Endodermal cell (in vitro differentiated cells): ENCODE results near the gene FRS2. TPM values are rescaled to one million over a fixed set of nuclear protein-coding genes. Genes with fewer than 3 reads are reported as not detected.
A peak's percentile ranks its signal among the peaks of the same experiment; 100 is the strongest.

Experiments
- DNase-seq: peaks from one replicate; pipeline ENCODE4 v3.0.0-alpha.2; 2017
- H3K27ac ChIP-seq: 2 replicates; pipeline ENCODE4 v1.5.1; 2013; ENCODE audit warnings: mild to moderate bottlenecking, low read depth, low read length, moderate library complexity
- H3K27me3 ChIP-seq: 2 replicates; pipeline ENCODE4 v1.6.1; 2013; ENCODE audit warnings: mild to moderate bottlenecking, low read length, moderate library complexity; ENCODE audit not compliant: insufficient read depth, control insufficient read depth, poor library complexity, severe bottlenecking
- H3K36me3 ChIP-seq: 2 replicates; pipeline ENCODE4 v1.7.0; 2013; ENCODE audit warnings: mild to moderate bottlenecking, low read length, moderate library complexity; ENCODE audit not compliant: control insufficient read depth, insufficient read depth
- H3K4me1 ChIP-seq: one replicate; pipeline ENCODE4 v1.7.0; 2013; ENCODE audit warnings: low read length; ENCODE audit not compliant: control insufficient read depth, insufficient read depth
- H3K4me3 ChIP-seq: 2 replicates; pipeline ENCODE4 v1.5.1; 2013; ENCODE audit warnings: mild to moderate bottlenecking, low read length, moderate library complexity
- H3K9ac ChIP-seq: 2 replicates; pipeline ENCODE4 v1.6.1; 2013; ENCODE audit warnings: mild to moderate bottlenecking, low read length, moderate library complexity; ENCODE audit not compliant: poor library complexity, severe bottlenecking; ENCODE audit errors: extremely low read depth
- H3K9me3 ChIP-seq: 2 replicates; pipeline ENCODE4 v1.6.1; 2013; ENCODE audit warnings: mild to moderate bottlenecking, low read length, moderate library complexity; ENCODE audit not compliant: control insufficient read depth
- H3K27ac Mint-ChIP-seq: 2 replicates; pipeline ENCODE4 v1.8.0; 2020; ENCODE audit warnings: mixed read lengths
- H3K27me3 Mint-ChIP-seq: 2 replicates; pipeline ENCODE4 v1.8.0; 2021; ENCODE audit warnings: mild to moderate bottlenecking, mixed read lengths; ENCODE audit not compliant: insufficient read depth
- H3K36me3 Mint-ChIP-seq: 2 replicates; pipeline ENCODE4 v1.8.0; 2020; ENCODE audit warnings: low read depth, mixed read lengths
- H3K4me1 Mint-ChIP-seq: 2 replicates; pipeline ENCODE4 v1.8.0; 2020; ENCODE audit warnings: mixed read lengths
- H3K4me3 Mint-ChIP-seq: 2 replicates; pipeline ENCODE4 v1.8.0; 2020; ENCODE audit warnings: mild to moderate bottlenecking, moderate library complexity, mixed read lengths
- H3K9me3 Mint-ChIP-seq: 2 replicates; pipeline ENCODE4 v1.8.0; 2020; ENCODE audit warnings: mild to moderate bottlenecking, mixed read lengths
- WGBS, 2 experiments: methylation state at CpG; one replicate each; pipeline versions ENCODE4 v1.1.5 to v1.1.7; 2013; ENCODE audit warnings: missing lambda C conversion rate in 2 of 2, mixed read lengths in 1 of 2; ENCODE audit not compliant: insufficient coverage in 1 of 2, insufficient read length in 1 of 2; 5-methylcytosine and 5-hydroxymethylcytosine counted together
- total RNA-seq, 2 donors: library from RNA; stranded (reverse); fragmentation: NEBNext Ultra II Directional in 1 of 2; extraction: Animal tissue kit (Norgen Biotek cat#: 25700) in 1 of 2; gene quantifications; 2 replicates in 1 of 2; 3 replicates in 1 of 2; pipeline ENCODE4 v1.2.1, GENCODE V29; 2021
- TF ChIP-seq, protein P1 (sequence below): fragments of 200-600 bp; sonication (generic); conservative IDR thresholded peaks from 2 replicates; pipeline ENCODE4 v1.5.0; 2021; ENCODE audit warnings: antibody characterized with exemption, mild to moderate bottlenecking

Gene FRS2
- total RNA-seq, 2 donors from 2014 or later, result 63.1 to 65.8 TPM

DNA sequence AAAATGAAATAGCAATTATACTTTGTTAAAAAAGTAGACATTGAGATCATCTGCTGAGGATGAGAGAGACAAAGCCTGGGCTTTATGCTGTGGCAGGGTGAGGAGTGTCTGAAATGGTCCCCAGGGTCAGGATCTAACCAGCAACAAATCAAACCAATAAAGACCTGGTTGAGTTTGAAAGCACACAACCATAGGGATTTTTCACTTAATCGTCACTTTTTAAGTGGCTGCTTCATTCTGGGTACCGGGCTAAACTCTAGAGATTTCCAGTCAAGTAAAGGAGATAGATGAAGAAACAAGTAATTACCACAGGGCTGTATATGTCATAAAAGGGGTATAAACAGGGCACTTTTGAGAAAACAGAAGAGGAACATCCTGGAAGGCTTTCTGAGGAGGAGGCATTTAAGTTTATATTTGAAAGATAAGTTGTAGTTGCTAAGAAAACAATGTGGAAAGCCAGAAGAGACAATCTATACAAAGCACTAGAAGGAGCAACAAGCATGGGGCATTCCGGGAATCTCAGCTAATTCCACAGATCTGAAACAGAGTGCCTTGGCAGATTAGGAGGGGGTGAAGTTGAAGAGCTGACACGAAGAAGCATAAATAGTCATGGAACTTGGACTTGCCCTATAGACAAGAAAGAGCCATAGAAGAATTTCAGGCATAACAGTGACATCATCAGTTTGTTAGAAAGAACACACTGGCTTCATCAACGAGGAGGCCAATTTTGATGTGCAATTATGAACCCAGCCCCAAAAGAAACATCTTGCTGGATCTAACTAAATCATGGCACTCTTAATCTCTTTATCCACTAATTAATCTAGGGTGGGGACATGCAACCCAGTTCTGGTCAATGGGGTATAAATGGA is 46.9 kb upstream of the FRS2 start:
- Histone ChIP-seq H3K4me3 (no peak overlapping the region), H3K9ac (no peak overlapping the region), H3K4me1 (peaks cover under 1% of the 10 kb centered on the region), H3K36me3 (no peaks in the 10 kb centered on the region), H3K27me3 (no peaks in the 10 kb centered on the region), H3K27ac (no peak overlapping the region), H3K9me3 (no peaks in the 10 kb centered on the region)
- TF ChIP-seq, protein P1, sequence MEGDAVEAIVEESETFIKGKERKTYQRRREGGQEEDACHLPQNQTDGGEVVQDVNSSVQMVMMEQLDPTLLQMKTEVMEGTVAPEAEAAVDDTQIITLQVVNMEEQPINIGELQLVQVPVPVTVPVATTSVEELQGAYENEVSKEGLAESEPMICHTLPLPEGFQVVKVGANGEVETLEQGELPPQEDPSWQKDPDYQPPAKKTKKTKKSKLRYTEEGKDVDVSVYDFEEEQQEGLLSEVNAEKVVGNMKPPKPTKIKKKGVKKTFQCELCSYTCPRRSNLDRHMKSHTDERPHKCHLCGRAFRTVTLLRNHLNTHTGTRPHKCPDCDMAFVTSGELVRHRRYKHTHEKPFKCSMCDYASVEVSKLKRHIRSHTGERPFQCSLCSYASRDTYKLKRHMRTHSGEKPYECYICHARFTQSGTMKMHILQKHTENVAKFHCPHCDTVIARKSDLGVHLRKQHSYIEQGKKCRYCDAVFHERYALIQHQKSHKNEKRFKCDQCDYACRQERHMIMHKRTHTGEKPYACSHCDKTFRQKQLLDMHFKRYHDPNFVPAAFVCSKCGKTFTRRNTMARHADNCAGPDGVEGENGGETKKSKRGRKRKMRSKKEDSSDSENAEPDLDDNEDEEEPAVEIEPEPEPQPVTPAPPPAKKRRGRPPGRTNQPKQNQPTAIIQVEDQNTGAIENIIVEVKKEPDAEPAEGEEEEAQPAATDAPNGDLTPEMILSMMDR, result no peak
- Mint-ChIP-seq H3K27me3 (no peaks in the 10 kb centered on the region), H3K36me3 (no peaks in the 10 kb centered on the region), H3K4me1 (peaks cover 39% of the 10 kb centered on the region), H3K4me3 (no peak overlapping the region), H3K9me3 (no peaks in the 10 kb centered on the region), H3K27ac (no peak overlapping the region)
- 91 to 96% methylated on average over 4 to 5 of the region's 5 CpGs for WGBS, 2 experiments
- no peak for DNase-seq

DNA sequence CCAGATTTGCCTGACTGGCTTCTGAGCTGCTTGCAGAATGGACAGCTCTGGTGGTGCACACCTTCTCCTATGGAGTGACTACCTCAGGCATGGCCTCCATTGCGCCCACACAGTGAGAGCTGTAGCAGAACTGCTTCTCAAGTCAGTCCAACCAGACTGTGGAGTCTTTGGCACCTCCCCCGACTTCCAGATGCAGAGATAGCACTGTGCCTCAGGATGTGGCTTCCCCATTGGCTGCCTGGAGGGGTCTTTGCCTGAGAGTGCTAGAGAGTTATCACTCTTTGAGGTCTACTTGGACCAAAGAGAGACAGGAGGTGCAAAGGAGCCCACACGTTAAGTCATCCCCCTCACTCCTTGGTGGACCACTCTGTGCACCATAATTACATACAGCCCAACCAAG is 44.8 kb upstream of the FRS2 start:
- Mint-ChIP-seq H3K36me3 (no peaks in the 10 kb centered on the region), H3K9me3 (no peaks in the 10 kb centered on the region), H3K27ac (peak overlapping the region; percentile 29)

DNA sequence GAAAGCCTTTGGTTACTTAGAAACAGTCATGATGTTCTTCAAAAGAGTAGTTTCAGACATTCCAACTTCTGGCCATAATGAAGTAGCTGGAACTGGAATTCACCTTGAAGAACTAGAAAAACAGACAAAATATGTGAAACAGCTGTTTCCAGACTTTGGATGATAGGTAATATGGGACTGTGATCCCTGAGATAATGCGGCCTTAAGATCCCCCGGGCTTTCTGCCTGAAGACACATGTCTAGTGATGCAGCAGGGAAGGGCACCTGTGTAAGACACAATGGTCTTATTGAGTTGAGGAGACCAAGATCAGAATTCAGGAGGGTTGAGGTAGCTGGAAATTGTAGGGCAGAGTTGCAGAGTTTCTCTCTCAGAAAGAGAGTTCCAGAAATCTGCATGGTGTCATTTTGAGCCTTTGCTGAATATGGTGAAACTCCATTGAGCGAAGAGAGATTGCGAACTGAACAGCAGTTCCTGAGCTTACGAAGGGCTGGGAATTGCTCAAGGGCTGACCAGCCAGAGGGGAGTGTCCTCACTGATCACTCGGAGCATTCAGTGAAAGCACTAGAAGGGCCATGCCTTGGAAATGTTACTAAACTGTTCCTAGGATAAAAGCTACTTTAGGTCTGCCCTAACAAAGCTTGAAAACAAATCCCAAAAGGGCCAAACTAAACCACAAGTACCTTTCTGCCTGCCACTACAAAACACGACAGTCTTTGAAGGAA is 41.7 kb upstream of the FRS2 start:
- H3K4me3 ChIP-seq, result no peak overlapping the region
- TF ChIP-seq, protein P1, result no peak
- no peaks in the 10 kb centered on the region for H3K9me3 ChIP-seq
- no peaks in the 10 kb centered on the region for H3K36me3 ChIP-seq
- H3K27me3 ChIP-seq, result no peaks in the 10 kb centered on the region
- no peak overlapping the region for H3K27ac ChIP-seq
- DNase-seq, result no peak
- H3K4me3 Mint-ChIP-seq, result no peak overlapping the region
- no peak overlapping the region for H3K9ac ChIP-seq
- H3K36me3 Mint-ChIP-seq, result no peaks in the 10 kb centered on the region
- H3K4me1 ChIP-seq, result peaks cover 16% of the 10 kb centered on the region
- no peaks in the 10 kb centered on the region for H3K9me3 Mint-ChIP-seq
- H3K27ac Mint-ChIP-seq, result peak overlapping the region; percentile 91
- peaks cover 52% of the 10 kb centered on the region for H3K4me1 Mint-ChIP-seq
- H3K27me3 Mint-ChIP-seq, result no peaks in the 10 kb centered on the region
- WGBS, 2 experiments, result 83 to 90% methylated on average over 4 to 7 of the region's 7 CpGs

More for the DNA sequence above, 44.8 kb upstream of the FRS2 start:
- TF ChIP-seq, protein P1, result no peak
- Mint-ChIP-seq H3K27me3 (no peaks in the 10 kb centered on the region), H3K4me3 (no peak overlapping the region), H3K4me1 (peaks cover 47% of the 10 kb centered on the region)
- Histone ChIP-seq H3K27ac (no peak overlapping the region), H3K27me3 (no peaks in the 10 kb centered on the region), H3K4me3 (no peak overlapping the region), H3K36me3 (no peaks in the 10 kb centered on the region), H3K9ac (no peak overlapping the region), H3K9me3 (no peaks in the 10 kb centered on the region), H3K4me1 (peaks cover 13% of the 10 kb centered on the region)
- DNase-seq, result no peak
- WGBS, 2 experiments, result 89 to 100% methylated on average over 1 to 3 of the region's 3 CpGs
